Measurements from ENCODE around the gene HDAC10.

The HDAC10 gene

DNA sequence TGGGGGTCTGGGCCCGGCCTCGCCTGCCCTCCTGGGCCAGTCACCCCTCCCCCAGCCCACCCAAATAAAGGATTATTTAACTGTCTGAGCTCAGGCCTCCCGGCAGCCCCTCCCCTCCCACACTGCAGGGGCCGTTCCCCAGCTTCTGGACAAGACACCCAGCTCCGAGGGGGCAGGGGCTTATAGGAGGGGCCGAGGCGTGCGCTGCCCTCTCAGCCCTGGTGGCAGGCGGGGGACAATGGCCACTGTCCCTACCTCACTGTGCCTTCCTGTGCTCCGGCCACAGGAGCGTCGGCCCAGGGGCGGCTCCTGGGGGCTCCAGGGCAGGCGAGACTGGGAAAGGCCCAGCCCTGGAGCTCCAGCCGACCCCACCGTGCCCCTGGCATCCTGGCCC lies 52.4 kb downstream of the HDAC10 start:
- DNase-seq = no peak

DNA sequence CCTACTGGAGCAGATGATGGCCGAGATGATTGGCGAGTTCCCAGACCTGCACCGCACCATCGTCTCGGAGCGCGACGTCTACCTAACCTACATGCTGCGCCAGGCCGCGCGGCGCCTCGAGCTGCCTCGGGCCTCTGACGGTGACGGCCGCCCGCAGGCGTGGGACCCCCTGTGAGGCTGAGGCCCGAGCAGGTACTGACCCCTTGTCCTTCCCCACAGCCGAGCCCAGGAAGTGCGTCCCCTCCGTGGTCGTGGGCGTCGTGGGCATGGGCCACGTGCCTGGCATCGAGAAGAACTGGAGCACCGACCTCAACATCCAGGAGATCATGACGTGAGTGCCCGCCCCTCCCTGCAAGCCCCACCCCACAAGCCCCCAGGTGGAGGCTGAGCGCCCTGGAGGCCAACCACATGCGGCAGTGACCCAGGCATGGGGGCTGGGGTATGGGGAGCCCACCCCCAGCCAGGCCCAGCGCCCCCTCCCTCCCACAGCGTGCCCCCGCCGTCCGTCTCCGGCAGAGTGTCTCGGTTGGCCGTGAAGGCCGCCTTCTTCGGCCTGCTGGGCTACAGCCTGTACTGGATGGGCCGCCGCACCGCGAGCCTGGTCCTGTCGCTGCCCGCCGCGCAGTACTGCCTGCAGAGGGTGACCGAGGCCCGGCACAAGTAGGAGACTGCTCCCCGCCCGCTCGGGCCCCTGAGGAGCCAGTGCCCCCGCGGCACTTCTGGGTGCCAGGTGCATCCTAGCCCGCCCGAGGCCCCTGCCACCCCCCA lies 53.0 kb downstream of the HDAC10 start:
- no peak for DNase-seq

DNA sequence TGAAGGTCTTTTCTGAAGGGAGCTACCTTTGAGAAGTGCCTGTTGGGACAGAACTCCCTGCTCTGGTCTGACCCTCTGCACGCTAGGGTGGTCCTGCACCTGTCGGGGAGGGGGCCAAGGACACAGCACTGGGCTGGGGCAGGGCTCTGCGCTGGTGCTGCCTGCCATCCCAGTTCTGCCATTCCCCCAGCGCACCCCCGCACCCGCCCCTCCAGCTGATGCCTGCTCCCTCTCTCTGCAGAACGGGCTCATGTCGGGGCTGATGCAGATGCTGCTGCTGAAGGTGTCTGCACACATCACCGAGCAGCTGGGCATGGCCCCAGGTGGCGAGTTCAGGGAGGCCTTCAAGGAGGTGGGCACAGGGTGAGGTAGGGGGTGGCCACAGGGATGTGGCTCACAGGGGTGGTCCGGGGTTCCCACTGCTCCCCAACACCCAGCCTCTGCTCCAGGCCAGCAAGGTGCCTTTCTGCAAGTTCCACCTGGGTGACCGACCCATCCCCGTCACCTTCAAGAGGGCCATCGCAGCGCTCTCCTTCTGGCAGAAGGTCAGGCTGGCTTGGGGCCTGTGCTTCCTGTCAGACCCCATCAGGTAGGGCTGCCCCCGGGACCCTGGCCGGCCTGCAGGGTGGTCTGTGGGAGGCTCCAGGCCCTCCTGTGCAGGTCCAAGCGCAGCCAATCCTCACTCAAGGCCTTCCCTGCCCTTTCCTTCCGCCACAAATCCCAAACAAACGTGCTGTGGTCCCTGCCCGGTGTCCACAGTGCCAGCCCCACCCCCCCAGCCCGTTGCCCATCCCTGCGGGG lies 53.9 kb downstream of the HDAC10 start:
- DNase-seq = no peak

DNA sequence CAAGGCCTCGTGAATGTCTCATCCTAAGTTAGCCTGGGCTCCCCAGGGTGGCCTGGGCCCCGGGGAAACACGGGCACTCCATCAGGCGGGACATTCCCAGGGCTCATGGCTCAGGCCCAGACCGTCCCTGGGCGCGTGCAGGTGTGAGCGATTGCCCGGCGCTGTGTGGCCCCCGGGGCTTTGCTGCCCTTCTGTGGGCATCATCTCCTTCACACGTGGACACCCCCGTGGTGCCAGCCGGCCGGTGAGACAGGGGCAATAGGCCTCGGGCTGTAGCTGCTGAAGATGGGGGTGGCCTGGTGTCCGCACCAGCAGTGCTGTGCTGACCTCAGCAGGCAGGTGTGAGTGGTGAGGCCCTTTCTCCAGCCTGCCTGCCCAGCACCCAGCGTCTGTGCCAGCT lies 54.8 kb downstream of the HDAC10 start:
- DNase-seq = no peak

Data from stimulated activated naive CD4-positive, alpha-beta T cell treated with Interleukin-2 at 50 U/mL for 16 hours (primary cell).